IMR-90 (cell line): ENCODE data around the gene C19orf73. TPM values are rescaled to one million over a fixed set of nuclear protein-coding genes. Genes with fewer than 3 reads are reported as not detected.

Source experiments
- ATAC-seq: fragments of 200-7000 bp; cut with Tn5 transposase; 2 replicates; pipeline ENCODE4 v1.9.1; 2020; ENCODE audit warnings: low read depth, mild to moderate bottlenecking, moderate library complexity
- BruUV-seq: library from RNA; stranded (reverse); fragments of 400-500 nt; replicated peaks from 2 replicates; lab custom pipeline; 2021; lab: Mats Ljungman, UMichigan
- CTCF ChIA-PET: fragments of 300-600 bp; formaldehyde crosslinking; extraction: SDS; loops from one replicate; lab custom pipeline; 2021; ENCODE audit warnings: antibody characterized with exemption; lab: Yijun Ruan, JAX
- POLR2A ChIA-PET: fragments of 300-600 bp; sonication (Branson Sonifier 250); formaldehyde crosslinking; loops from one replicate; lab custom pipeline; 2022; ENCODE audit warnings: antibody characterized with exemption; ENCODE audit not compliant: unreplicated experiment; lab: Charles Lee
- DNase-seq: peaks from one replicate; pipeline ENCODE4 v3.0.0; 2013
- H2AFZ ChIP-seq: replicated peaks from 2 replicates; pipeline ENCODE3; 2013; ENCODE audit warnings: low read length, mild to moderate bottlenecking; ENCODE audit not compliant: poor library complexity
- H2AK5ac ChIP-seq: 2 replicates; pipeline ENCODE4 v1.6.1; 2013; ENCODE audit warnings: low read depth, low read length, inconsistent platforms
- H2AK9ac ChIP-seq: replicated peaks from 2 replicates; pipeline ENCODE3; 2013; ENCODE audit warnings: mild to moderate bottlenecking, low read depth, low read length, moderate library complexity; ENCODE audit not compliant: poor library complexity
- H2BK120ac ChIP-seq: 2 replicates; pipeline ENCODE4 v1.6.1; 2013; ENCODE audit warnings: low read depth, low read length, inconsistent platforms
- H2BK15ac ChIP-seq: 3 replicates; pipeline ENCODE4 v1.6.1; 2013; ENCODE audit warnings: low read depth, low read length, inconsistent platforms
- H2BK20ac ChIP-seq: 2 replicates; pipeline ENCODE4 v1.6.1; 2013; ENCODE audit warnings: low read depth, mild to moderate bottlenecking, inconsistent platforms, low read length, moderate library complexity
- H2BK5ac ChIP-seq: 2 replicates; pipeline ENCODE4 v1.6.1; 2013; ENCODE audit warnings: mild to moderate bottlenecking, low read depth, low read length, inconsistent platforms; ENCODE audit not compliant: poor library complexity, severe bottlenecking
- H3K14ac ChIP-seq: replicated peaks from 2 replicates; pipeline ENCODE4 v1.6.1; 2013; ENCODE audit warnings: low read depth, low read length, inconsistent platforms
- H3K18ac ChIP-seq: 2 replicates; pipeline ENCODE4 v1.6.1; 2013; ENCODE audit warnings: low read depth, low read length, control low read depth
- H3K23ac ChIP-seq: 2 replicates; pipeline ENCODE4 v1.6.1; 2013; ENCODE audit warnings: low read depth, low read length, inconsistent platforms
- H3K27ac ChIP-seq: 2 replicates; pipeline ENCODE4 v1.5.1; 2013; ENCODE audit warnings: mild to moderate bottlenecking, control low read depth, low read length; ENCODE audit not compliant: insufficient read depth
- H3K27me3 ChIP-seq: 2 replicates; pipeline ENCODE4 v1.6.1; 2013; ENCODE audit warnings: low read length; ENCODE audit not compliant: control insufficient read depth, insufficient read depth
- H3K36me3 ChIP-seq: 2 replicates; pipeline ENCODE4 v1.6.1; 2013; ENCODE audit warnings: low read length, mixed read lengths; ENCODE audit not compliant: control insufficient read depth, insufficient read depth
- H3K4ac ChIP-seq: 2 replicates; pipeline ENCODE4 v1.6.1; 2013; ENCODE audit warnings: low read depth, low read length, inconsistent platforms
- H3K4me1 ChIP-seq: 2 replicates; pipeline ENCODE4 v1.6.1; 2013; ENCODE audit warnings: low read length, mixed read lengths; ENCODE audit not compliant: control insufficient read depth, insufficient read depth
- H3K4me2 ChIP-seq: 2 replicates; pipeline ENCODE4 v1.6.1; 2013; ENCODE audit warnings: low read depth, mild to moderate bottlenecking, control low read depth, low read length, moderate library complexity
- H3K4me3 ChIP-seq: 2 replicates; pipeline ENCODE4 v1.5.1; 2013; ENCODE audit warnings: low read depth, mild to moderate bottlenecking, control low read depth, low read length, moderate library complexity; ENCODE audit not compliant: insufficient read depth
- H3K56ac ChIP-seq: 2 replicates; pipeline ENCODE4 v1.6.1; 2013; ENCODE audit warnings: low read length, inconsistent platforms; ENCODE audit not compliant: insufficient read depth; ENCODE audit errors: extremely low read depth
- H3K79me1 ChIP-seq, 2 experiments: 2 replicates each; pipeline ENCODE4 v1.6.1; 2013; ENCODE audit warnings: low read length in 2 of 2, inconsistent platforms in 1 of 2, low read depth in 1 of 2
- H3K9ac ChIP-seq: 2 replicates; pipeline ENCODE4 v1.6.1; 2013; ENCODE audit warnings: low read depth, low read length, control low read depth
- H3K9me1 ChIP-seq: 2 replicates; pipeline ENCODE4 v1.6.1; 2013; ENCODE audit warnings: low read length, inconsistent platforms; ENCODE audit not compliant: insufficient read depth
- H3K9me3 ChIP-seq: 2 replicates; pipeline ENCODE4 v1.6.1; 2013; ENCODE audit warnings: low read length; ENCODE audit not compliant: control insufficient read depth, insufficient read depth
- H4K20me1 ChIP-seq: 2 replicates; pipeline ENCODE4 v1.6.1; 2013; ENCODE audit warnings: low read length, inconsistent platforms; ENCODE audit not compliant: insufficient read depth
- H4K5ac ChIP-seq: 2 replicates; pipeline ENCODE4 v1.6.1; 2013; ENCODE audit warnings: mild to moderate bottlenecking, low read depth, low read length, control low read depth
- H4K8ac ChIP-seq, 2 experiments: 2 replicates each; pipeline ENCODE4 v1.6.1; 2013; ENCODE audit warnings: low read depth in 2 of 2, low read length in 2 of 2, control low read depth in 1 of 2, inconsistent platforms in 1 of 2
- H4K91ac ChIP-seq: 2 replicates; pipeline ENCODE4 v1.6.1; 2013; ENCODE audit warnings: low read depth, low read length, inconsistent platforms; ENCODE audit not compliant: insufficient read depth
- BHLHE40 ChIP-seq: fragments of 150-350 bp; IDR thresholded peaks from 2 replicates; pipeline ENCODE4 v1.6.1; 2016; ENCODE audit warnings: mild to moderate bottlenecking, low read depth, low read length
- CHD1 ChIP-seq: IDR thresholded peaks from 2 replicates; pipeline ENCODE4 v1.6.1; 2012; ENCODE audit warnings: low read depth, low read length, improper control_type of control experiment
- MAZ ChIP-seq: IDR thresholded peaks from 2 replicates; pipeline ENCODE4 v1.6.1; 2012; ENCODE audit warnings: low read depth, mild to moderate bottlenecking, low read length, improper control_type of control experiment, moderate library complexity, borderline replicate concordance
- MXI1 ChIP-seq: IDR thresholded peaks from 2 replicates; pipeline ENCODE4 v1.6.1; 2012; ENCODE audit warnings: low read depth, mild to moderate bottlenecking, low read length, moderate library complexity, borderline replicate concordance
- POLR2A ChIP-seq: IDR thresholded peaks from 2 replicates; pipeline ENCODE4 v1.6.1; 2012; ENCODE audit warnings: mild to moderate bottlenecking, low read depth, low read length
- USF2 ChIP-seq: fragments of 150-350 bp; IDR thresholded peaks from 2 replicates; pipeline ENCODE4 v1.6.1; 2017; ENCODE audit warnings: mild to moderate bottlenecking, antibody characterized with exemption, low read length, low read depth
- WGBS, 2 experiments: methylation state at CpG; one replicate each; pipeline versions ENCODE4 v1.1.5 to v1.1.7; 2013; ENCODE audit warnings: missing lambda C conversion rate in 2 of 2; ENCODE audit not compliant: insufficient read length in 1 of 2; ENCODE audit errors: extremely low coverage in 2 of 2; 5-methylcytosine and 5-hydroxymethylcytosine counted together
- dilution Hi-C: fragments of 300-500 bp; cut with HindIII; formaldehyde crosslinking; loops from one replicate; pipeline ENCODE4 v1.14.3; 2018; ENCODE audit warnings: low sequenced_read_pairs; ENCODE audit not compliant: unreplicated experiment
- in situ Hi-C: fragments of 300-500 bp; cut with MboI; formaldehyde crosslinking; loops from 3 replicates; pipeline ENCODE4 v1.14.3; 2019; ENCODE audit warnings: low sequenced_read_pairs, inconsistent platforms, mixed read lengths
- intact Hi-C: fragments of 100-400 bp; cut with micrococcal nuclease; formaldehyde crosslinking; loops from 2 replicates; pipeline ENCODE4 v1.10.0; 2022
- polyA plus RNA-seq, 3 experiments: library from polyadenylated mRNA; depleted of rRNA; stranded (reverse); fragments of >200 nt; gene quantifications; 2 replicates each; pipeline ENCODE4 v1.2.3, GENCODE V29; 2012; ENCODE audit warnings: low replicate concordance in 1 of 3
- total RNA-seq: library from RNA; depleted of rRNA; stranded (reverse); fragments of >200 nt; gene quantifications from 2 replicates; pipeline ENCODE4 v1.2.3, GENCODE V29; 2012

The C19orf73 gene
- total and polyA plus RNA-seq, 2 of the 4 experiments (the other 2 are of a cell fraction) = 1.2 TPM; not detected in 1

- H2BK120ac ChIP-seq = no peak overlapping the region
- in situ Hi-C loops = no loop called here
- no peak overlapping the region for H3K4me3 ChIP-seq
- no peak overlapping the region for H3K27ac ChIP-seq
- H3K9me1 ChIP-seq = no peaks in the 10 kb centered on the region
- no TSS peak for BruUV-seq
- CTCF ChIA-PET = no interaction called here
- no peak overlapping the region for H3K4ac ChIP-seq
- no peak for ATAC-seq
- no peak overlapping the region for H2AK5ac ChIP-seq
- peaks cover 34 to 63% of the 10 kb centered on the region in 2 experiments for H3K79me1 ChIP-seq
- H4K5ac ChIP-seq = no peak overlapping the region
- H3K36me3 ChIP-seq = peaks cover 65% of the 10 kb centered on the region
- intact Hi-C loops = no loop called here
- H3K56ac ChIP-seq = no peak overlapping the region
- no peak overlapping the region for H2BK5ac ChIP-seq
- TF ChIP-seq BHLHE40 (no peak), MAZ (no peak), POLR2A (no peak), MXI1 (no peak), USF2 (no peak), CHD1 (no peak)
- no peak overlapping the region for H2AK9ac ChIP-seq
- no peak overlapping the region for H3K23ac ChIP-seq
- H3K27me3 ChIP-seq = no peaks in the 10 kb centered on the region
- dilution Hi-C loops = no loop called here
- no peak overlapping the region for H2BK15ac ChIP-seq
- H3K18ac ChIP-seq = no peak overlapping the region
- H3K9me3 ChIP-seq = no peaks in the 10 kb centered on the region
- no peak overlapping the region for H2BK20ac ChIP-seq
- no peak overlapping the region for H4K91ac ChIP-seq
- no peak overlapping the region for H3K9ac ChIP-seq
- peaks cover 77% of the 10 kb centered on the region for H4K20me1 ChIP-seq
- no peak overlapping the region for H3K14ac ChIP-seq
- 100% methylated on average over 8 of the region's 17 CpGs; no CpG with 5 or more reads in 1 of the 2 experiments for WGBS, 2 experiments
- H2AFZ ChIP-seq = no peak overlapping the region
- H3K4me1 ChIP-seq = peaks cover 3% of the 10 kb centered on the region
- POLR2A ChIA-PET = no interaction called here
- no peak overlapping the region for H3K4me2 ChIP-seq
- DNase-seq = no peak
- H4K8ac ChIP-seq = no peak overlapping the region
These were observed 27.4 kb downstream of the C19orf73 start for GRCh38 chr19:49091391-49092038.
